ENCODE data around the gene TRIM40. TPM values are rescaled to one million over a fixed set of nuclear protein-coding genes. Genes with fewer than 3 reads are reported as not detected.
A peak's percentile ranks its signal among the peaks of the same experiment; 100 is the strongest.

The TRIM40 gene
- total RNA-seq, 1 donor from 2014 or later = not detected

DNA sequence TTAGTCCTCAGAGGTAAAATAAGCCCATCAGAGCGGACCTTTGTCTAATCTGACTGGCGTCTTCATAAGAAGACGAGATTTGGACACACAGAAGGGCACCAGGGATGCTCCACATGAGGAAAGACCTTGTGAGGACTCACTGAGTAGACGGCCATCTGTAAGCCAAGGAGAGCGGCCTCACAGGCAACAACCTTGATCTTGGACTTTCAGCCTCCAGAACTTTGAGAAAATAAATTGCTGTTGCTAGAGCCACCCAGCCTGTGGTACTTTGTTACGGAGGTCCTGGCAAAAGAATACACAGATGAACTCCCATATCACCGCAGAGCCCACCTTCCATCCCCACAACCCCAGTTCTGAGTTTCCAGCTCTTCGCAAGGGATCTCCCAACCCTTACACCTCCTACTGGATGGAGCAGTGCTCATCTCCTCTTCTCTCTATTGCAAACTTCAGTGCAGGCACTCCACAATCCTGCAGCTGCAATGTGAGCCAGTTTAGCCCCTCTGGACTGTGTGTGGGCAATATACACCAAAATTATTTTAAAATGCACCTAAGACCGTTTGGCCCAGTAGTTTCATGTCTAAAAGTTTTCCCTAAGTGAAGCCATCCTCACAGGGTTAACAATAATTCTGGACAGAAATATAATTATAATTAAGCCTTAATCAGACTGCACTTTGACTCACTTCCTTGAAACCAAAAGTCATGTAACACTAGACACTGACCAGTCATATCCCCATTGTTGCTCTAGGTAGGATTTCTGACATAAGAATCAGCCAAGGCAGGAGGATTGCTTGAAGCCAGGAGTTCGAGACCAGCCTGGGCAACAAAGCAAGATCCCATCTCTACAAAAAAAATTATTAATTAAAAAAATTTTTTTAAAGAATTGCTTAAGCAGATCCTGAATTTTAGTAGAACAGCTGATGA is 14.2 kb upstream of the TRIM40 start:
- H3K4me1 Mint-ChIP-seq (ENCODE audit: low read depth) = peaks cover 1% of the 10 kb centered on the region
- H3K27ac Mint-ChIP-seq = no peak overlapping the region
- H3K9me3 Mint-ChIP-seq (ENCODE audit: low read depth) = no peaks in the 10 kb centered on the region
- H3K36me3 Mint-ChIP-seq (ENCODE audit: insufficient read depth) = no peaks in the 10 kb centered on the region
- DNase-seq (ENCODE audit: low spot score, unreplicated experiment) = no peak
- H3K27me3 Mint-ChIP-seq = peaks cover 52% of the 10 kb centered on the region
- TF ChIP-seq, protein P1, sequence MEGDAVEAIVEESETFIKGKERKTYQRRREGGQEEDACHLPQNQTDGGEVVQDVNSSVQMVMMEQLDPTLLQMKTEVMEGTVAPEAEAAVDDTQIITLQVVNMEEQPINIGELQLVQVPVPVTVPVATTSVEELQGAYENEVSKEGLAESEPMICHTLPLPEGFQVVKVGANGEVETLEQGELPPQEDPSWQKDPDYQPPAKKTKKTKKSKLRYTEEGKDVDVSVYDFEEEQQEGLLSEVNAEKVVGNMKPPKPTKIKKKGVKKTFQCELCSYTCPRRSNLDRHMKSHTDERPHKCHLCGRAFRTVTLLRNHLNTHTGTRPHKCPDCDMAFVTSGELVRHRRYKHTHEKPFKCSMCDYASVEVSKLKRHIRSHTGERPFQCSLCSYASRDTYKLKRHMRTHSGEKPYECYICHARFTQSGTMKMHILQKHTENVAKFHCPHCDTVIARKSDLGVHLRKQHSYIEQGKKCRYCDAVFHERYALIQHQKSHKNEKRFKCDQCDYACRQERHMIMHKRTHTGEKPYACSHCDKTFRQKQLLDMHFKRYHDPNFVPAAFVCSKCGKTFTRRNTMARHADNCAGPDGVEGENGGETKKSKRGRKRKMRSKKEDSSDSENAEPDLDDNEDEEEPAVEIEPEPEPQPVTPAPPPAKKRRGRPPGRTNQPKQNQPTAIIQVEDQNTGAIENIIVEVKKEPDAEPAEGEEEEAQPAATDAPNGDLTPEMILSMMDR (IDR thresholded peaks at IDR 0.05; ENCODE audit: unreplicated experiment) = no peak
- H3K4me3 Mint-ChIP-seq (ENCODE audit: low read depth) = no peak overlapping the region

GRCh38 chr6:30122515-30122914 is 13.4 kb upstream of the TRIM40 start:
- TF ChIP-seq, protein P1 (IDR thresholded peaks at IDR 0.05; ENCODE audit: unreplicated experiment) = no peak
- H3K27ac Mint-ChIP-seq = no peak overlapping the region
- no peaks in the 10 kb centered on the region for H3K9me3 Mint-ChIP-seq (ENCODE audit: low read depth)
- H3K4me1 Mint-ChIP-seq (ENCODE audit: low read depth) = peaks cover 5% of the 10 kb centered on the region
- DNase-seq (ENCODE audit: low spot score, unreplicated experiment) = no peak
- H3K36me3 Mint-ChIP-seq (ENCODE audit: insufficient read depth) = no peaks in the 10 kb centered on the region
- H3K27me3 Mint-ChIP-seq = peaks cover 60% of the 10 kb centered on the region
- H3K4me3 Mint-ChIP-seq (ENCODE audit: low read depth) = no peak overlapping the region

- peaks cover 85% of the 10 kb centered on the region for H3K27me3 Mint-ChIP-seq
- H3K4me3 Mint-ChIP-seq (ENCODE audit: low read depth) = peak overlapping the region; percentile 64
- no peaks in the 10 kb centered on the region for H3K9me3 Mint-ChIP-seq (ENCODE audit: low read depth)
- H3K36me3 Mint-ChIP-seq (ENCODE audit: insufficient read depth) = no peaks in the 10 kb centered on the region
- H3K4me1 Mint-ChIP-seq (ENCODE audit: low read depth) = peaks cover 6% of the 10 kb centered on the region
- TF ChIP-seq, protein P1 (IDR thresholded peaks at IDR 0.05; ENCODE audit: unreplicated experiment) = no peak
- no peak for DNase-seq (ENCODE audit: low spot score, unreplicated experiment)
- H3K27ac Mint-ChIP-seq = no peak overlapping the region
Measured at GRCh38 chr6:30127238-30128093, 8.5 kb upstream of the TRIM40 start.

GRCh38 chr6:30129265-30130178 is 6.4 kb upstream of the TRIM40 start:
- TF ChIP-seq, protein P1 (IDR thresholded peaks at IDR 0.05; ENCODE audit: unreplicated experiment) = no peak
- DNase-seq (ENCODE audit: low spot score, unreplicated experiment) = no peak
- H3K4me3 Mint-ChIP-seq (ENCODE audit: low read depth) = no peak overlapping the region
- no peaks in the 10 kb centered on the region for H3K9me3 Mint-ChIP-seq (ENCODE audit: low read depth)
- no peaks in the 10 kb centered on the region for H3K36me3 Mint-ChIP-seq (ENCODE audit: insufficient read depth)
- H3K27me3 Mint-ChIP-seq = peaks cover 89% of the 10 kb centered on the region
- H3K4me1 Mint-ChIP-seq (ENCODE audit: low read depth) = peaks cover 5% of the 10 kb centered on the region
- no peak overlapping the region for H3K27ac Mint-ChIP-seq
